Glomerular visceral epithelial cell (primary cell): ENCODE measurements around the gene COL3A1.

ENCODE experiments used
- DNase-seq: peaks from one replicate; pipeline ENCODE4 v3.0.0-alpha.2; 2016; ENCODE audit errors: extremely low spot score

Gene COL3A1

DNA sequence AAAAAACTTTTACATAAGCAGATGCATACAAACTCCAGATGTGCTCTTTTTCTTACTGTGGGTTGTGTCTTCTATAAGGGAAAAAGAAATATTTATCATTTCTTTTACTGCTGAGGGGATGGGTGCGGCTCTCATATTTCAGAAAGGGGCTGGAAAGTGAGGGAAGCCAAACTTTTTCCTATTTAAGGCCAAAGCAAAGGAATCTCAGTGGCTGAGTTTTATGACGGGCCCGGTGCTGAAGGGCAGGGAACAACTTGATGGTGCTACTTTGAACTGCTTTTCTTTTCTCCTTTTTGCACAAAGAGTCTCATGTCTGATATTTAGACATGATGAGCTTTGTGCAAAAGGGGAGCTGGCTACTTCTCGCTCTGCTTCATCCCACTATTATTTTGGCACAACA lies at the start of gene COL3A1:
Gene COL3A1, plus strand, starts transcription at position 210 of the 400 bp plus-strand sequence. Its CDS starts 117 bp downstream, at position 327.
- DNase-seq, result no peak

DNA sequence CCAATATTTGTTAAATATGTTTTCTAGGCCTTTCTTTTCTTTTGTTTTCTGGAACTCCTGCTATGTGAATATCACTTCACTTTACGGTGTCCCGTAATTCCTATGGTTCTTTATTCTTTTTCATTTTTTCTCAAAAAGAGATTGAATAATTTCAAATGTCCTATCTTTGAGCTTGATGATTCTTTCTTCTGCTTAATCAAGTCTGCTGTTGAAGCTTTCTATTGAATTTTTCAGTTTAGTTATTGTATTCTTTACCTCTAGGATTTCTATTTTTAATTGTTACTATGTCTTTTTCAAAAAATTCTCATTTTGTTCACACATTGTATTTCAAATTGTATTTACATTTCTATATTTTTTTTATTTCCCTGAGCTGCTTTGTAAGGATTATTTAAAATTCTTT lies 45.5 kb upstream of the COL3A1 start:
- DNase-seq, result no peak

DNA sequence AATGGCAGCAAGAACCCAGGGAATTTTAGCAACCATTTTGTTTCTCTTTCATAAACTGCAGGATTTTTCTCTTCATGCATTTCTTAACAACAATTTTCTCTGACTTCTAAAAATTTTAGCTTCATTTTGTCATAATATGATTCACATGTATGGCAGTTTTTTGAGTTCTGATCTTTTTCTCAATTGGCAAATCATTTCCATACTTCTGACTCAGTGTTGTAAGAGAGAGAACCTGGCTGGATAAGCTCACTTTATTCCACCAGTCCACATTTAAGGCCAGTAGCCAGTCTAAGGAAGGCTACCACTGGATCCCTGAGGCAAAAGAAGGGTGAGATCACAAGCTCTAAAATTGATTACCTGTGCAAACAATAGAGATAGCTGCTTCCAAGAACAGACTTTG lies 42.8 kb upstream of the COL3A1 start:
- DNase-seq, result no peak

DNA sequence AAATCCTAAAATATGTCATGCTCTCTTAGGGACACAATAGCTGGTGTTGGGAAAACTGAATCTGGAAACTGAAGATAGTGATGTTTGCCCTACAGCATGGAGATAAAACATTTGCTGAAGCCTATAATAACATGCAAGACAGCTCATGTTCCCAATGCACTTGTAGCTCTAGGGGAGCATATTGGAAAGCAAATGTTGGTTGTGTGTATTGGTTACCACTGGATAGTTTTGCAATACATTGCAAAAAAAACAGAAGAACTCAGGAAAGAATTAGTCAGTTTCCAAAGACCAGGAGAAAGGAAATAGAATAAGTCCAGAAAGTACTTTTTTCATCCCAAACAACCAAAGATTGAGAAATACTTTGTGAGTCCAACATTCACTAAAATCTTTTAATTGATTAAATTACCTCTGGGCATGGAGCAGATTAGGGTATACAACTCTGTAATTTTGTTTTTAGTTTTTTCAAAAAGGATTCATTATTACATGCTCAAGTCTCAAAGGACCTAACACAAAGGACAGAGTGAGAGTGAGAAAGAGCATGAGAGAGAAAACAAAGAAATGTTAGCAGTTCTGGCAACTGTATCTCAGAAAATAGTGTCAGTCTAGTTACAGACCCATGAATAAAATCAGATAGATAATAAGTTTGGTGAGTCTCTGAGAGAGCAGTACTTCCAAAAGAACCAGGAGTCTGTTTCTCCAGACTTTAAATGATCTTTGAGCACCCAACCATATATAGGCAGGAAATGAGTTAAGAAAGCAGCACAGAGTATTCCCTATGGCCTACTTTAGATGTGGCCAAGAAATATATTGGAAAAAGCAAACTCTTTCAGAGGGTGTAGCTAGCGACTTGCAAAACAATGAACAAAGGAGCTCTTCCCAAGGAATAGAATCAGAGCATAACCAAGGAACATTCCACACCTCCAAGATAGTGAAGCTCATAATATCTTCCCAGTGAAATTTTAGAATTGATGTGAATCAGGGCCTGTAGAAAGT lies 36.6 kb upstream of the COL3A1 start:
- DNase-seq, result no peak

DNA sequence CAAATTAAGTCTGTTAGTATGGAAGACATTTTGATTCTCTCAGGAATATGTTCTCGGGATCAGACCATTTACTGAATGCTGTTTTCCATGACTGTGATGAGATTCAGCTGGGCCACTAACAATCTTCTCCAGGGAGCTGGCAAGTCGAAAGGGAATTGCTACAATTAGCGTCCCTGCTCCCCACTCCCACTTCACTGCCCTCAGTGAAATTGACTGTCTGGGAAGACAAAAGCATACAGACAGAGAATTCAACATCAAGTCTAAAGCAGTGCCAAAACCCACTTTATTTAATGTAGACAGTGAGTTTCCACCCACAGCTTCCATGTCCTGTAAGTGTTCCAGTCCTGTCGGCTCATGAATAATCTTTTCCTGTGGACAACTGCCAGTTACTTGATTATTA lies 34.0 kb upstream of the COL3A1 start:
- no peak for DNase-seq

DNA sequence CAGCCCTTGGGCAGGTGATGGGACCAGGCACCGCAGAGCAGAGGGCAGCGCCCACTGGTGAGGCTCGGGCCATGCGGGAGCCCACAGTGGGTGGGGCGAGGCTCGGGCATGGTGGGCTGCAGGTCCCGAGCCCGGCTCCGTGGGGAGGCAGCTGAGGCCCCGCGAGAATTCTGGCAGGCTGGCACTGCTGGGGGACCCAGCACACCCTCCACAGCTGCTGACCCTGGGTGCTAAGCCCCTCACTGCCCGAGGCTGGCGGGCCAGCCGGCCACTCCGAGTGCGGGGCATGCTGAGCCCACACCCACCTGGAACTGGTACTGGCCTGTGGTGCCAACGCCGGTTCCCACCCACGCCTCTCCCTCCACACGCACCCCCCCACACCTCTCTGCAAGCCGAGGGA lies 29.7 kb upstream of the COL3A1 start:
- no peak for DNase-seq

DNA sequence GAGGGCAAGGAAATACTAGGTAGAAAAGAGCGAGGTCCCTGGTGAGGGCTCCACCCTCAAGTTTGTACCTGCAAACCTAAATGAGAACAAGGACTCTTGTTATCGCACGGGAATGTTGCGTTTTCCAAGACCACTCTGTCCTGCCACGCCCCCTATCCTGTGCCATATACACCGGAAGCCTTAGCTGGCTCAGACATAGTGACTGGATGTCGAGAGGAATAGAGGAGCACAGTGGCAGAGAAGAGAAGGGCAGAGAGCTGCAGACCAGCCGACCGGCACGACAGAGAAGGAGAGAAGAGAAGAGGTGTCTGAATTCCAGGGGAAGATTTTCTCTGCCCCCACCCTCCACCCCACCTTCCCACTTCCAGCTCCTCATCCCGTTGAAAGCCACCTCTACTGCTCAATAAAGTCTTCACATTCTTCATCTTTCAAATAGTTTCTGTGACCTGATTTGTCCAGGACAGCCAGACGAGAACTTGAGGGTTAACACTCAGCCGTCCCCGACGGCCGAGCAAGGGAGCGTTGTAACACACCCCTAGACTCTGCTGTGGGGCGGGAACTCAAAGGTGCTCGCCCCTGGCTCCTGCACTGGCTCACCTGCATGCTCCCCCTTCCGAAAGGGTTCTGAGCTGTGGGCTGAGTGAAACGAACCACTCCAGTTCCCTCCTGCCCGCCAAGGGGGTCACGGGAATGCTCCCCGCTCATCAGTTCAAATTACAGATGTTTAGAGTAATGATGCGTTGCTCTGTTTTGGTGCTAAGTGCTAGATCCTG lies 24.9 kb upstream of the COL3A1 start:
- no peak for DNase-seq

DNA sequence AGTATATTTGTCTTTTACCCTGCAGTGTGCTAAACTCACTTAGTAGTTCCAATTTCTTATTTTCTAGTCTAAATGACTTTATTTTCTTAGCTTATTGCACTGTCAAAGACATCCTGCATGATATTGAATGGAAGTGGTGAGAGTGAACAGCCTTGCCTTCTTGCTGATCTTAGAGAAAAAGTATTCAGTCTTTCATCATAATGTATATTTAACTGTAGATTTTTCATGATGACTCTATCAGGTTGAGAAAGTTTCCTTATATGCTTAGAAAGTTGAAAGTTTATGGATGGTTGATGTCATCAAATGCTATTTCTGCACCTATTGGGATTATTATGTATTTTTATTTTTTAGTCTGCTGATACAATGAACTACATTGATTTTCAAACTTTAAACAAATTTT lies 21.3 kb upstream of the COL3A1 start:
- no peak for DNase-seq

DNA sequence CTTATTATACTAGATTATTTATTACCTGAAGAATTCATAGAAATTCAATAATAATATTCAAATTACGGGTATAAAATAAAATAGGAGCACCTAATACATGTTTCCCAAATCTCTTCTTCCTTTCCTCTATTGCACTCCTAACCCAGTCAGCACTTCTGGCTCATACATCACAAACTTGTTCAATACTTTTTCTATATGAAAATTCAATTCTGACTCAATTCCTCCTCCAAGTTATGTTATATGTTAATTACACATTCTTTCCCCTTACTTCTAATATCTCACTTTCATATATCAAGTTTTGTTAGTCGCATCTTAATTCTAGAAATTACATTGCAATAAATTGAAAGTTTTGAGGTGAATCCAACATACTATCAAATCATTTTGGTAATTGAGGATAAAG lies 17.9 kb upstream of the COL3A1 start:
- DNase-seq, result no peak

DNA sequence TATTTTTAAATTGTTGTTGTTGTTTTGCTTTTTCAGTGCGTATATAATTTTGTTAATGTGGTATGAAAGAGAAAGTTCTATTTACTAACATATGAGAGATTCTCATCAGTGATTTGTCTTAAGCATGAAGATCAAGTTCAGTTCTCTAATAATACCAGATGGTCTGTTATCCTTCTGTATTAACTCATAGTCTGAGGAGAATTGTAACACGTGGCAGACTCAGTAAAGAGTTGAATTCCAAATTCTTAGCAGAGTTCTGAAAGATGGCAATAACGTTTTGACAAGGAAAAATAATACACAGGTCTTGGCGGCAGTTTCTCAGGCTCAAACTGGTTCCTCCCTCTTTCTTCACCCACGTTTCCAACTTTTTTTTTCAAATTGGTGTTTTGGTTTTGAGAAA lies 17.2 kb upstream of the COL3A1 start:
- DNase-seq, result no peak

DNA sequence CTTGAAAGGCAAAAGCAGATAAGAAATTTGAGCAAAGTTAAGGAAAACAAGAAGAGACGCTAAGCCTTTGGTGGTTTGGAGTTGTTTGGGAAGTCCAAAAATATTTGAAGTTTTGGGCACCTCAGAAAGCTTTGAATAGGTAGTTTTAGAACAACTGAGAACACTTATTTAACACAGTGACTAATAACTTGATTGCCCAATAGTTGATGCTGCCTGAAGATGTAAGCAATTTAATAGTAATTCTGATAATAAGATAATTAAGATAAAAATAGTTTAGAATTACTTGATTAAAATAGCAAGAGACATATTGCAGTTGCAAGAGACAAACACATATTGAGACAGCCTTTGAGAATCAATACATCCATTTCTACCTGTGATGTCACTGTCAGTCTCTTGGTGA lies 16.5 kb upstream of the COL3A1 start:
- DNase-seq, result no peak

DNA sequence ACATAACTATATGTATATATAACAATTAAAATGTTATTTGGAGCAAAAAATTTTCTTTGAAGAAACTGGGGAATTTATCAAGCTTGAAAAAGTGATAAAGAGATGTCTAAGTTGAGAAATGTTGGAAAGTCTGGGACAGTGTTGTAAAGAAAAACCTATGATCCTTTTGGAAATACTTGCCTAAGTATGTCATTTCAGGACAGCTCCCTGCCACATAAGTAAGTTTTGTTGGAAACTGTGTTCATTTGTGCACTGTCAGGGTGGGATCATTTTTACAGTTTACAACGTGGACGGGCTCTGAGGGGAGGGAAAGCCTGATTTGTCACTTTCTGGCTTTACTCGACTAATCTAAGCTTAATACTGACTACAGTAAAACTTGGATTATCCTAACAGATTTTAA lies 10.4 kb upstream of the COL3A1 start:
- DNase-seq, result no peak

DNA sequence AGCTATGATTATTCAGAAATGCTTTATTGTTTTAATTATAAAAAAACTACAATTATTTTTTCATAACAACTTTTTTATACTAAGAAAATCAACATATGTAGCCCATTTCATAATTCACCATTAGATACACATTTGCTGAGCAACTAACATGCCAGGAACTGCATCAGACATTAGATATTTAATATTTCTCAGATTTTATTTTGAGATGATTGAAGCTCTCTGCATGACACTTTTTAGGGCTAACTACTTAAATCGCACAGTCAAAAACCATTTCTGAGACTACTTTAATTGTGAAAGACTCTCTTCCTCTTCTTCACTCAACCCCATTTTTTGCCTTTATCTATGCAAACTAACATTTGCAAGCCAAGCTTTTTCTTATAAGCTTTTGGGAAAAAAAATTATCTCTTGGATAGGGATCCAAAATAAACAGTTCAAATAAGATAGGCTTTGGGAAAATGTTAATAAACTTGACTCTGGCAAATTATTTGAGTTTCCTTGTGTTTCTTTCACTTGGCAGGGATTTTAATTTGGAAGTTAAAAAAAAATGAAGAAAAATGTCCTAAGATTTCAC lies 9.1 kb upstream of the COL3A1 start:
- DNase-seq, result no peak

DNA sequence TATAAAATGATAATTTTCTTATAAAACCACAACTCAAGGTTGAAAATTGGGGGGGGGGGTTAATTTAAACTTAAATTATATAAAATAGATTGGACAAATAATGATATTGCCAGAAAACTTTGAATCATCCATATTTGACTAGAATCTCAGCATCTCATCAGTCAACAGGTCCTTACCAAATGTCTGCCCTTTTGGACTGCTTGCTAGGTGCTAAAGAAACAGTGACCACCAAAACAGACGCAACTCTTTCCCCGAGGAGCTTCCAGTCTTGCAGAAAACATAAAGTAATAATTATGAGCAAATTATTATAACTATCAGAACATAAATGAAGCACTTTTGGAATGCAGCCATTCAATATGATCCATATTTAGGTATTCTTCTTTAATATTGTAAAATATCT lies 8.6 kb upstream of the COL3A1 start:
- DNase-seq, result no peak

DNA sequence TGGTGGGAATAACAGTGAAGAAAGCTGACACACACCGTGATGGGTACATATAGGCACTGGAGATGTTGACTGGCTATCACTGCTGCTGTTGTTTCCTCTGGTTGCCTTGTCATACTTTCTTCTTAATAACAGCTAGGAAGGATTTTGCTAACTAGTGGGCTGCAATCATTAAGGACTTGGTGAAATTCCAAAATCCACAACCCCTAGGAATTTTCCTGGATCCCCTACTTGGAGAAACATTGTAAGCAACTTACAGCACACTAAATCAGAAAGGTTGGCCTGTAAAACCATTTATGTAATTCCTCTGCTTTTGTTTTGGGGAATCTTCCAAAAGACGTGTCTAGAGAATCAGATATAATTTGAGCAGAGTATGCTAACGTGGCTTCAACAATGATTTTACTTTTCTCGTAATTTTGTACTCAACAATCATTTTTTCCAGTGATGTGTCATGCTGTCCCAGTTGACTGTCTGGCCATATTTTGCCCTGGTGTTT lies 8.0 kb upstream of the COL3A1 start:
- DNase-seq, result no peak

DNA sequence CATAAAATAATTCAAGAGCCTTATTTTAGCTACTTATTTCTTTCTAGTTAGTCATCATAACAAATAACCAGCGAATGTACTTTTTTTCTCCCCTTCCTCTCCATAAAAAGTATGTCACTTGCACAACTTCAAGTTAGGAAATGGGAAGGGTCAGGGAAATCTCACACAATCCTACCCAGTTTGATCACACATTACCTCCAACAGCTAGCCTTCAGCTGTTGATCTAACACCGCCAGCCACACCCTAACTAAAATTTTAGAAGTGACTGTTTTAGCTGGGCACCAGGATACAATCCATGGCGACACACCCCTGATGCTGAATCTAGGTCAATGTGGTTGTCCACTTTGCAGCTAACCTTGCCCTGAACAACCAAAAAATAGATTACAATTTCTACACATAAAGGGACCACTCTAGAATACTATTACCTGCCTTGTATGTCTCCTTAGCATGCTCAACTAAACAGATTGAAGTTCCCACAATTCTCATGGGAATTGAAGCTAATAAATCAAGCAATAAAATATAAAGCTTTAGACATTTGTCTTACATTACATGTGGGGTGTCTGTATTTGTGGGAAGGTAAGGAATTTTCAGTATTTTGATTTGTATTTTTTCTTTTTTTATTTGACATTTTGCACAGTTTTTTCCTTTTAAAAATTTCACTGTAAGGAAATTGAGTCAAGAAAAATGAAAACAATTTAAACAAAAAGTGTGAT lies 7.3 kb upstream of the COL3A1 start:
- DNase-seq, result no peak

DNA sequence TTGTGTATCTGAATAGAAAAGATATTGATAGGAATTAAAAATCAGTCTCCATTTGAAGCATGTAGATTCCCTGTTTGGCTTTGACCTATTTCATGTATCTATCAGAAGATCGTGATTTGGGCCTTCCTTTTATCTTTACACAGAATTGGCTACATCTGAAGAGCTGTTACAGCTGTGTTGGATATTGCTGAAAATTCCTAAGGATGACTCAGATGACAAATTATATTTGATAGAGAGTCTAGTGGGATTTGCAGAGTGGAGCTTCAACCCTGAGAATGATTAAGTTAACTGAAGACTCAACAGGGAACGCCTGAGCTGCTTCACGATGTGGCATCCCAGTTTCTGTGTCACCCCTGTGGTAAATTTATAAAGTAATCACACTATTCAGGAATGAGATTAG lies 4.9 kb upstream of the COL3A1 start:
- DNase-seq, result peak; percentile 40

DNA sequence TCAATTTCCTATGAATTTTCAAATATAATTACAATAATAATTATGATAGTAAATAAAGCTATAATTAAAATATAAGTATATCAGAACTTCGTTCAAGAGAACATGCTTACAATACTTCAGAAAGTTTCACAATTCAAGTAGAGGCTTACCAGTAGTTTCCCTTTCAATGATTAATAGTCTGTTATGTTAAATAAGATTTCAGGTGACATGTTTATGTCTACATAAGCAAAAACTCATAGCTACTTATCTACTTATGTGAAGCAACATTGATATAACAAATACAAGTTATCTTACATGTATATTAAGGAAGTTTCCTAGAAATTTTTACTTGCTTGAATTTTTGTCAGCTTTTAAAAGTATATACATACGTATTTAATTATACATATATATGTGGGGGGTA lies 4.5 kb upstream of the COL3A1 start:
- DNase-seq, result no peak

DNA sequence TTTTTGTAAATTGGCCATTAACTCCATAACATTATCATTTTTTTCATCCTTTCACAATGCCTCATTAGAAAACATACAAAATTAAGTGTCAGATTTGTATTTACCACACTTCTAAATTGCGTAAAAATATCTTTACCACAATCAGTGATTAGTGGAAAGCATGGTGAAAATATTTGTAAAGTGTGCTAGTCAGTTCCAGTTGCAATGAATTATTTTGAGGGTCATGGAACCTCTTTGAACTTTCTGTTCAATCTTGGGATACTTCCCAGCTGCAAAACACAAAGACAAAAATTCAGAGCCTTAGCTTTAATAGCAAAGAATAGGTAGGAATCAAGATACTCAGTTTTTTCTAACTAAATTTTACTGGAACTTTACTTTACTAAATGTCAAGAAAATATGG lies 4.0 kb upstream of the COL3A1 start:
- DNase-seq, result no peak

DNA sequence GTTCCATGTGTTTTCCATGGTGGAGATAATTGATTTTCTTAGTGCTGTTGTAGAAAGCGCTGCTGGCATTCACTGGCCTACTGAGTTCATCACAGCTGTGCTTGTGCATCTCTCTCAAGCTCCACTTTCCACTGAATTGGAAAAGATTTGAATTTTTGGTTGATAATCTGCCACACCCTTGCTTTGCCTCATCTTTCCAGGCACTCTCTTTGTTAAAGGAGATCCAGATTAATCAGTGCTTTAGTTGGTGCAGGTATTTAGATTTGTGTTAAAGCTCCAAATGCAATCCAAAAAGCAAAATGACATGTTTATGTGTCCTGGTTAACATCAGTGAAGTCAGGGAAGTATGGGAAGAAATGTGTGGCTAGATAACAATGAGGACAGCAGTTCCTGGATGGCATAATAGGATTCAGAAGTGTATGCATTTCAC lies 2.7 kb upstream of the COL3A1 start:
- DNase-seq, result no peak

DNA sequence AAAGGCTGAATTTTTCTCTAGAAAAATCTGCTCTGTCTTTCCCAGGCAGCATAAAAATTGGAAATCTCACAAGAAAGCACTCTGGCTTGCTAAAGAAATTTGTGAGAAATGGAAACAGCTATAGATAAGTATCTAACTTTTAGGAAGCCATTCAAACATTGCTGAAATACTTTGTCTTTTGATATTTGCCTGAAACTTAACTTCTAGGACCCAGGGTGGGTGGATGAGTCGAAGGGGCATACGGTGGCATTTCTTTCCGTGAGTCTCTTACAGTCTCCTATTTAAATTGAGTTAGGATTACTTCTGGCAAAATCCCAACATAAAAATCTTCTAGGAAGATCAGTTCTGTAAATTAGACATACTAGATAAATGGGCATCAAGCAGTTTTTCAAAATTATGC lies 532 bp upstream of the COL3A1 start:
- no peak for DNase-seq
